Activated T-cell treated with anti-CD3 and anti-CD28 coated beads for 4 hours (primary cell): ENCODE measurements around the gene CEBPB.
"Not testable (repeated sequence)": the region's sequence is repeated elsewhere in the genome, so short reads cannot be mapped to it uniquely, and the experiment has no call there.

Source experiments
- DNase-seq: peaks from one replicate; pipeline ENCODE4 v3.0.0-alpha.2; 2020

Gene CEBPB

GRCh38 chr20:50170549-50171220, 19.9 kb upstream of the CEBPB start:
- no peak for DNase-seq

- DNase-seq, result no peak
These were observed 18.1 kb upstream of the CEBPB start for GRCh38 chr20:50172347-50173013.

GRCh38 chr20:50174456-50174855, 16.2 kb upstream of the CEBPB start:
- no peak for DNase-seq

DNA sequence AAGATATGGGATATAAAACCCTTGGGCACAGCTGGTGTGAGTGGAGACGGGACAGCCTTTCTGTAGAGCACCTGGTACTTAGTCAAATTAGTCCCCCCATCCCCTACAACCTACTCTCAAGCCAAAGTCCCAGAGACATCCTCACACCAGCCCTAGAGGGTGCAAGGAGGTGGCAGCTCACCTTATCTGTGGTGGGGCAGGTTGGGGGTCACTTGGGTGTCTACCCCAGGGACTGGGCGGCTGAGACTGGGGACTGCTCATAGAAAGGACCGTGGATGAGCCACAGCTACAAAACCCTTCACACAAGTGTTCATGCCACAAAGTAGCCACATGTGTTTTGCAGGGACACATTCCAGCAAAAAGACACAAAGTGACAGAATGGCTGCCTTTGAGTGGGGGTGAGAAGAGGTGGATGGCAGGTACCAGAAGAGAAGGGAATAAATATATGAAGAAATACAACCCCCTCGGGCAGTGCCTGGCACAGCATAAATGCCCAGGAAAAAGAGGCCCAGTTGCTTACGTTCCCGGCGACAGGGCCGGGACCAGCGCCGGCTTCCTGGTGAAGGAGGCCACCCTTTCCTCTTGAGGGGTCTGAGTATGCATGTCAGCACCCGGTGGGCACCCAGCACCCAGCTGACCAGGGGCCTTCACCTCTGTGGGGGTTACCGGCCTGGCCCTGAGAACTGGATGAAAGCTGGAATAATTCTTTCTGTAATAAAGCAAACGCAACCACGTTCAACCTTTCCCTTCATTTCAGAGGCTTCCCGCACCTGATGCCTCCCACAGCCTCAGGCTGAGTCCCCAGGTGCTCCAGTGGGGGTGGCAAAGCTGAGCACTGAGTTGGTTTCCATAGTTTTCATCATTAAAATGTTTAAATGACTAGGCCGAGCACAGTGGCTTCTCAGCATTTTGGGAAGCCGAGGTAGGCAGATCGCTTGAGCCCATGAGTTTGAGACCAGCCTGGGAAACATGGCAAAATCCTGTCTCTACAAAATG, 14.4 kb upstream of the CEBPB start:
- DNase-seq, result no peak

DNA sequence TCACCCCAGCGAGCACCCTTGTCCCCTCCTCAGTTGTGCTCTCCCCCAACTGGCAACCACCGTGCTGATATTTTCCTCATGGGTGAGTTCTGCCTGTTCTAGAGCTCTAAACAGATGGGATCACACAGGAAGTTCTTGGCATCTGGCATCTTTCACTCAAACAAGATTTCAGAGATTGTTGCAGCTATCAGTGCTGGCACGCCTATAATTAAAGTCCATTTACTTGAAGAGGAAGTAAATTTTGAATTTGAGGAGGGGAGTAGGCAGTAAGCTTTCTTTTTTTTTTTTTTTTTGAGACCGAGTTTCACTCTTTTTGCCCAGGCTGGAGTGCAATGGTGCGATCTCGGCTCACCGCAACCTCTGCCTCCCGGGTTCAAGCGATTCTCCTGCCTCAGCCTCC, 12.0 kb upstream of the CEBPB start:
- not testable (repeated sequence) for DNase-seq

DNA sequence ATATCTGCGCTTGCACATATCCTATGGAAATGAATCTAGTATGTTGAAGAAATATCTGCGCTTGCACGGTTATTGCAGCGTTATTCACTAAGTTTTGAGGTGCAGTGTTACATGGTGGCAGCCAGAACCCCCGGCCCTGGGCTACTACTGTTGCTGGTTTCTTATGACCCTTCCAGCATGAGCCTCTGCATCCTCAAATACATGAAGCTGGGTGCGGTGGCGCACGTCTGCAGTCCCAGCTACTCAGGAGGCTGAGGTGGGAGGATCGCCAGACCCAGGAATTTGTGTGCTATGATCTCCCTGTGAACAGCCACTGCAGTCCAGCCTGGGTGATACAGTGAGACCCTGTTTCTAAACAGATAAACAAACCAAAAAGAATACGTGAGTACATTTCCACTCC, 9.3 kb upstream of the CEBPB start:
- no peak for DNase-seq

- no peak for DNase-seq
These were observed 8.3 kb upstream of the CEBPB start for GRCh38 chr20:50182346-50182745.

GRCh38 chr20:50185426-50185825, 5.2 kb upstream of the CEBPB start:
- DNase-seq, result no peak

- DNase-seq, result peak; percentile 92
These were observed 4.3 kb upstream of the CEBPB start for GRCh38 chr20:50186151-50186885.

GRCh38 chr20:50186987-50187402, 3.6 kb upstream of the CEBPB start:
- no peak for DNase-seq

- DNase-seq, result no peak
These were observed 3.1 kb upstream of the CEBPB start for GRCh38 chr20:50187403-50188051.

DNA sequence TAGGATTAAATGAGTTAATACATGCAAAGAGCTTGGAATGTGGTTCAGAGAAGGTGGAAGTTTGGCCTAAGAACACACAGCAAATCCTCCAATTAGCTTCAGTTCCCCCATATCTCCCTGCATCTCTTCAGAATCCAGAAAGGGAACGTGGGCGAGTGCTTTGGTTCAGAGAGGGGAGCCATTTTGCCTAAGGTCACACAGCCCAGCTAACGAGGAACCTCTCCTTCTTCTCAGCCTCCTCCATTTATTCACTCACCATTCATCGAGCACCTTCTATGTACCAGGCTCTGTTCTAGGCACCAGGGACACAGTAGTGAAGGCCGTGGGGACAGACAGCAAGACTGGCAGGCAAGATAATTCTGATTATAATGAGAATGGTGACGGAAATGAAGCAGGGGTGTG, 2.3 kb upstream of the CEBPB start:
- DNase-seq, result no peak

DNA sequence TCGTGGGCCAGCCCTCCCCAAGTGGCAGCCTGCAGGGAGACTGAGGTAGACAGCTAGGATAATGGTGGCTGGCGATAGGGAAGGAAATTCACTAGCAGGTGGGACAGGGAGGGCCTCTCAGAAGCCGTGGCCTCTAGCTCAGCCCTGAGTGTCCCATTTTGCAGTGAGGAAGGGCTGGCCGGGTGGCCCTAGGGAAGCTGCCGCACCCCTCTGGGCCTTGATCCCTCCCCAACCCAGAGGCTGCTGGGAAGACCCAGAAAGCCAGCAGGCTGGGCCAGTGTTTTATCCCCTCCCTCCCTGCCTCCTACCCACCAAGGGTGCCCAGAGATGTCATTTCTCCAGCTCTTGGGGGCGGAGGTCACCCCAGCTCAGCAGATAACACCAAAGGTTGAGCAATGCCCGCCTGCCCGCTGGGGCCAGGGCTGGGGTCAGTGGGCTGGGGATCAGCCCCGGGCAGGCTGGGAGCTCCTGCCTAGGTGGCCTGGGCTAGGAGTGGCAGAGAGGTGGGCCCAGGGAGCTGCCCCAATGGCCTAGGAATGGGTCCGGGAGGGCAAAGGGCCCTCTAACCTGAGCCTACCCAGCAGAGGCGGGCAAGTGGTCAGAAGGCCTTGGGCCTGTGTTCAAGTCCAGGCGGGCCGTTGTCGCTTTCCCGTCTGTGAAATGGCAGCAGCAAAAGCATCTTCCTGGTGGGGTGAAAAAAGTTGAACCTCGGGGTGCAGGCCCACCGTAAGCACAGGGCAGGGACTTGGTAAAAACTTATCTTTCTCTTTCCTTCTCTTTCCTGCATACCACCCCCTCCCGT, 1.6 kb upstream of the CEBPB start:
- no peak for DNase-seq

DNA sequence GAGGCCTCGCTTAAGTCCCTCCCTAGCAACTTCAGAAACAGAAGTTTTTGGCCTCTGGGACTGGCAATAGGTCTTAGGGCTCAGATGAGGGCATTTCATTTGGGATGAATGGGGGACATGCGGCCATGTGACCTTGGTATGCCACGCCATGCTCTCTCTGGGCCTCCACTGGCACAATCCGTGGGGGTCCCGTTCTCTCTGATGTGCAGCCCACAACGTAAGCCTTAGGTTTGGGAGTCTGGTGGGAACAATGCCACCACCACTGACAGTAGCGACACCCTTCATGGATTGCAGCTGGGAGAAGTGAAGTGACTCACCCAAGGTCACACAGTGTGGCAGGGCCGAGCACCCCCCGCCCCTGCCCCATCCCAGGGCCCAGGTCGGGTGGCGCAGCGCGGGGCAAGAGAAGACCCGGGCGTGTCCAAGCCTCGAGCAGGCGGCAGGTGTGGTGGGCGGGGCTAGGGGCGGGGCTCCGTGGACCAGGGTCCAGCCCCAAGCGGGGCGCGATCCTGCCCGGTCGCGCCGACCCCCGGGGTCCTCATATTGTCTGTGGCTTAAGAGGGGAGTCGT, 864 bp upstream of the CEBPB start:
- DNase-seq, result peak; percentile 34

- peak; percentile 49 for DNase-seq
These were observed 474 bp downstream of the CEBPB start for GRCh38 chr20:50191065-50191543.

DNA sequence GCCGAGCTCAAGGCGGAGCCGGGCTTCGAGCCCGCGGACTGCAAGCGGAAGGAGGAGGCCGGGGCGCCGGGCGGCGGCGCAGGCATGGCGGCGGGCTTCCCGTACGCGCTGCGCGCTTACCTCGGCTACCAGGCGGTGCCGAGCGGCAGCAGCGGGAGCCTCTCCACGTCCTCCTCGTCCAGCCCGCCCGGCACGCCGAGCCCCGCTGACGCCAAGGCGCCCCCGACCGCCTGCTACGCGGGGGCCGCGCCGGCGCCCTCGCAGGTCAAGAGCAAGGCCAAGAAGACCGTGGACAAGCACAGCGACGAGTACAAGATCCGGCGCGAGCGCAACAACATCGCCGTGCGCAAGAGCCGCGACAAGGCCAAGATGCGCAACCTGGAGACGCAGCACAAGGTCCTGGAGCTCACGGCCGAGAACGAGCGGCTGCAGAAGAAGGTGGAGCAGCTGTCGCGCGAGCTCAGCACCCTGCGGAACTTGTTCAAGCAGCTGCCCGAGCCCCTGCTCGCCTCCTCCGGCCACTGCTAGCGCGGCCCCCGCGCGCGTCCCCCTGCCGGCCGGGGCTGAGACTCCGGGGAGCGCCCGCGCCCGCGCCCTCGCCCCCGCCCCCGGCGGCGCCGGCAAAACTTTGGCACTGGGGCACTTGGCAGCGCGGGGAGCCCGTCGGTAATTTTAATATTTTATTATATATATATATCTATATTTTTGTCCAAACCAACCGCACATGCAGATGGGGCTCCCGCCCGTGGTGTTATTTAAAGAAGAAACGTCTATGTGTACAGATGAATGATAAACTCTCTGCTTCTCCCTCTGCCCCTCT, 1.1 kb downstream of the CEBPB start:
- peak; percentile 55 for DNase-seq

DNA sequence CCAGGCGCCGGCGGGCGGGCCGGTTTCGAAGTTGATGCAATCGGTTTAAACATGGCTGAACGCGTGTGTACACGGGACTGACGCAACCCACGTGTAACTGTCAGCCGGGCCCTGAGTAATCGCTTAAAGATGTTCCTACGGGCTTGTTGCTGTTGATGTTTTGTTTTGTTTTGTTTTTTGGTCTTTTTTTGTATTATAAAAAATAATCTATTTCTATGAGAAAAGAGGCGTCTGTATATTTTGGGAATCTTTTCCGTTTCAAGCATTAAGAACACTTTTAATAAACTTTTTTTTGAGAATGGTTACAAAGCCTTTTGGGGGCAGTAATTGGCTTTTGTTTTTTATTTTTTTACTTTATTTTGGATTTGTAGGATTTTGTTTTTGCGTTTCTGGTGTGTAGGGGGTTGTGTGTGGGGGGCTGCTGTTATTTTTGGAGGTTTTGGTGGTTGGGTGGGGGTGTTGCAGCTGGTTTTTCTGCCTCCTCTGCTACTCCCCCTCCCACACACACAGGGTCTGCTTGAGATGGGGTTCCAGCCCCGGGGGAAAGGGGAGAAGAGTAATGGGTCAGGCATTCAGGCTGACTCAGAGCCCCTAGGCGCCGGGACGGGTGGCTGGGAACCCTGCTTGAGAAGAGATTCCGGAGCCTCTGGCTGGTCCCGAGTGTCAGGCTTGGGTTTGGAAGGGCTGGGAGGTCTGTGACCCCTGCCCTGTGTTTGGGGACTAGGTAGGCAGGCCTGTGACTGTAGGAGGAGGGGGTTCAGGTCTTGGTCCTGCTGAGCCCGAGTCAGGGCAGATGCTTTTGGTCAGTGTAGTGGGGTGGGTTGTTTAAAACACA, 2.0 kb downstream of the CEBPB start:
- DNase-seq, result peak; percentile 78

DNA sequence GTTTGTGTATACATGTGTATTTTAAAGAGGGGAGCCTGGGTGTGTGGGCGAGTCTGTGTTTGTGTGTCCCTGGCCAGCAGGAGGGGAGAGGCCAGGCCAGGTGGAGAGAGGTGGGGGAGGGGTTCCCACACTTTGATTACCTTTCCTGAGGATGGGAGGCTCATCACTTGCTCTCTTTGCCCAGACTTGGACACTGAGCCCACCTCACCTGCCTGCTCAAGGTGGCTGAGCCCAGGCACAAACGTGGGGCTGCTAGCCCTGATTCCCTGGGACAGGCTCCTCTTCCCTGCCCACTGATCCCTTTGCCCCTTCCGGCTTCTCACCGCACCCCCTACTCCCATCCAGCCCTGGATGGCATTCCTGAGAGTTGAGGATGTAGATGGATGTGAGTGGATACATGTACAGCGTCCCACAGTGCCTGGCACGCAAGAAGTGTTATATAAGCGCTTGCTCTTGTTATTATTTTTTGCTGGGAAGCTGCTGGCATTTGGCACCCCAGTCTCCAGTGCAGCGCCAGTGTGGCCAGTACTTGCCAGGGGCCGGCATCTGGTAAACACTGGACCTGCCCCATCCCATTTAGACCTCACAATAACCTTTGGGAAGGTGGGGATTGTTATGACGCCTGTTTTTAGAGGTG, 2.7 kb downstream of the CEBPB start:
- no peak for DNase-seq
